Measurements from ENCODE around the gene ZNF534. TPM values are rescaled to one million over a fixed set of nuclear protein-coding genes. Genes with fewer than 3 reads are reported as not detected.
"Not testable (repeated sequence)": the region's sequence is repeated elsewhere in the genome, so short reads cannot be mapped to it uniquely, and the experiment has no call there.

The ZNF534 gene
- polyA plus RNA-seq, 12 donors, result 0.47 to 1.9 (median 0.76) TPM; not detected in 2

- DNase-seq, result no peak
These were observed 65.6 kb downstream of the ZNF534 start for GRCh38 chr19:52494518-52494917.

GRCh38 chr19:52498571-52498970 lies 69.6 kb downstream of the ZNF534 start:
- DNase-seq, result no peak

GRCh38 chr19:52500474-52500873 lies 71.5 kb downstream of the ZNF534 start:
- not testable (repeated sequence) for DNase-seq

DNA sequence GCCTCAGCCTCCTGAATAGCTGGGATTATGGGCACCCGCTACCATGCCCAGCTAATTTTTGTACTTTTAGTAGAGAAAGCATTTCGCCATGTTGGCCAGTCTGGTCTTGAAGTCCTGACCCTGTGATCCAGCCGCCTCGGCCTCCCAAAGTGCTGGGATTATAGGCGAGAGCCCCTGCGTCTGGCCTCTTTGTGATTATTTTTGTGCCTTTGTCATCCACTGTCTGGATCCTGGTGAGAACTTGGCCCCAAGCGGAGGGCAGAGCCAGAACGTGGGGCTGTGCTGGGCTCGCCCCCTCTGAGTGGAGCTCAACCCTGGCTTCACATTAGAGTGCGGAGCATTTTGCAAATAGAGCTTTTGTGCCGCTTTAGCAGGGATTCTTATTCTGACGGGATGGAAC lies 72.0 kb downstream of the ZNF534 start:
- not testable (repeated sequence) for DNase-seq

Other genes with a start within 250 kb of the ZNF534 start
- gene PPP2R1A, start 239.1 kb upstream of the ZNF534 start, polyA plus RNA-seq (ENCODE audit: insufficient read length in 12 of 12), result 100 to 1,000 TPM in 11 of 12 donors, not detected in 1; 204 to 328 (median 279) TPM
- 10 to 100 TPM in 11 of 12 donors, not detected in 1; 11.6 to 20.0 (median 13.7) TPM for gene ZNF766, start 159.6 kb upstream of the ZNF534 start, polyA plus RNA-seq (ENCODE audit: insufficient read length in 12 of 12)
- 10 to 100 TPM in 6 of 12 donors, 1 to 10 TPM in 5, not detected in 1; 9.1 to 15.8 (median 10.1) TPM for gene ZNF480, start 132.0 kb upstream of the ZNF534 start, polyA plus RNA-seq (ENCODE audit: insufficient read length in 12 of 12)
- gene ZNF610, start 92.9 kb upstream of the ZNF534 start, polyA plus RNA-seq (ENCODE audit: insufficient read length in 12 of 12), result 1 to 10 TPM in 10 of 12 donors, not detected in 2; 3.9 to 8.8 (median 5.3) TPM
- 10 to 100 TPM in 10 of 12 donors, 1 to 10 TPM in 1, not detected in 1; 9.0 to 20.2 (median 15.7) TPM for gene ZNF880, start 59.2 kb upstream of the ZNF534 start, polyA plus RNA-seq (ENCODE audit: insufficient read length in 12 of 12)
- gene ZNF528, start 31.3 kb upstream of the ZNF534 start, polyA plus RNA-seq (ENCODE audit: insufficient read length in 12 of 12), result 10 to 100 TPM in 11 of 12 donors, not detected in 1; 14.7 to 38.1 (median 22.6) TPM
- 1 to 10 TPM in 10 of 12 donors, not detected in 2; 2.3 to 5.4 (median 3.1) TPM for gene ZNF578, start 24.4 kb downstream of the ZNF534 start, polyA plus RNA-seq (ENCODE audit: insufficient read length in 12 of 12)
- 10 to 100 TPM in 4 of 12 donors, 1 to 10 TPM in 7, not detected in 1; 5.4 to 34.3 (median 8.7) TPM for gene ZNF808, start 98.5 kb downstream of the ZNF534 start, polyA plus RNA-seq (ENCODE audit: insufficient read length in 12 of 12)
- 10 to 100 TPM in 5 of 12 donors, 1 to 10 TPM in 6, not detected in 1; 7.7 to 15.9 (median 9.4) TPM for gene ZNF701, start 141.1 kb downstream of the ZNF534 start, polyA plus RNA-seq (ENCODE audit: insufficient read length in 12 of 12)
- 100 to 1,000 TPM in 1 of 12 donors, 10 to 100 TPM in 10, not detected in 1; 26.8 to 107 (median 43.4) TPM for gene ZNF83, start 209.2 kb downstream of the ZNF534 start, polyA plus RNA-seq (ENCODE audit: insufficient read length in 12 of 12)